GM19240 (cell line): ENCODE results near the gene ANP32B.
"Not testable (repeated sequence)": the region's sequence is repeated elsewhere in the genome, so short reads cannot be mapped to it uniquely, and the experiment has no call there.

Source experiments
- DNase-seq: peaks from one replicate; pipeline ENCODE4 v3.0.0; 2011; ENCODE audit warnings: low spot score; ENCODE audit not compliant: insufficient read length

Gene ANP32B

GRCh38 chr9:97991818-97992217, 8.7 kb downstream of the ANP32B start:
- no peak for DNase-seq

GRCh38 chr9:97992219-97992618, 9.1 kb downstream of the ANP32B start:
- no peak for DNase-seq

GRCh38 chr9:97993000-97993399, 9.9 kb downstream of the ANP32B start:
- no peak for DNase-seq

GRCh38 chr9:97994703-97995102, 11.6 kb downstream of the ANP32B start:
- DNase-seq = no peak

- DNase-seq = not testable (repeated sequence)
Measured at GRCh38 chr9:97996676-97997075, 13.5 kb downstream of the ANP32B start.

GRCh38 chr9:97997330-97998276, 14.5 kb downstream of the ANP32B start:
- no peak for DNase-seq

GRCh38 chr9:98002808-98003207, 19.7 kb downstream of the ANP32B start:
- DNase-seq = no peak

GRCh38 chr9:98006127-98006796, 23.1 kb downstream of the ANP32B start:
- no peak for DNase-seq

- no peak for DNase-seq
Measured at GRCh38 chr9:98007251-98007928, 24.2 kb downstream of the ANP32B start.

- DNase-seq = no peak
Measured at GRCh38 chr9:98008764-98009163, 25.6 kb downstream of the ANP32B start.

- no peak for DNase-seq
Measured at GRCh38 chr9:98009437-98009836, 26.3 kb downstream of the ANP32B start.

GRCh38 chr9:98009936-98010335, 26.8 kb downstream of the ANP32B start:
- no peak for DNase-seq

- DNase-seq = peak; percentile 23
Measured at GRCh38 chr9:98010445-98010844, 27.3 kb downstream of the ANP32B start.

- no peak for DNase-seq
Measured at GRCh38 chr9:98011122-98011521, 28.0 kb downstream of the ANP32B start.

GRCh38 chr9:98016137-98016680, 33.1 kb downstream of the ANP32B start:
- no peak for DNase-seq

- no peak for DNase-seq
Measured at GRCh38 chr9:98017306-98017705, 34.2 kb downstream of the ANP32B start.

- DNase-seq = no peak
Measured at GRCh38 chr9:98018347-98018746, 35.2 kb downstream of the ANP32B start.

GRCh38 chr9:98019098-98019497, 36.0 kb downstream of the ANP32B start:
- DNase-seq = no peak

- not testable (repeated sequence) for DNase-seq
Measured at GRCh38 chr9:98019869-98020268, 36.7 kb downstream of the ANP32B start.

GRCh38 chr9:98020476-98021145, 37.5 kb downstream of the ANP32B start:
- no peak for DNase-seq
